Osteoblast (primary cell): ENCODE data around the gene DUT. TPM values are rescaled to one million over a fixed set of nuclear protein-coding genes. Genes with fewer than 3 reads are reported as not detected.

Experiments used
- DNase-seq: peaks from one replicate; pipeline ENCODE4 v3.0.0; 2011; ENCODE audit warnings: low spot score, mixed read lengths; ENCODE audit not compliant: insufficient read length; ENCODE audit errors: missing footprints
- H2AFZ ChIP-seq: 2 replicates; pipeline ENCODE4 v1.6.0; 2011; ENCODE audit warnings: mild to moderate bottlenecking, low read length
- H3K27ac ChIP-seq: 2 replicates; pipeline ENCODE4 v1.5.1; 2011; ENCODE audit warnings: mild to moderate bottlenecking, low read depth, low read length, moderate library complexity
- H3K27me3 ChIP-seq: 2 replicates; pipeline ENCODE4 v1.6.0; 2012; ENCODE audit warnings: mild to moderate bottlenecking, control low read depth, inconsistent platforms, low read length, moderate library complexity; ENCODE audit not compliant: insufficient read depth
- H3K36me3 ChIP-seq: 2 replicates; pipeline ENCODE4 v1.5.1; 2011; ENCODE audit warnings: mild to moderate bottlenecking, low read length, control low read depth, moderate library complexity; ENCODE audit not compliant: insufficient read depth
- H3K4me1 ChIP-seq: 2 replicates; pipeline ENCODE4 v1.5.1; 2011; ENCODE audit warnings: mild to moderate bottlenecking, low read length, control low read depth, moderate library complexity; ENCODE audit not compliant: insufficient read depth
- H3K4me2 ChIP-seq: 2 replicates; pipeline ENCODE4 v1.6.0; 2011; ENCODE audit warnings: mild to moderate bottlenecking, low read length; ENCODE audit not compliant: insufficient read depth
- H3K4me3 ChIP-seq: fragments of 200-600 bp; sonication (generic); 3 replicates; pipeline ENCODE4 v1.5.1; 2012; ENCODE audit warnings: mild to moderate bottlenecking, low read length, inconsistent platforms; ENCODE audit not compliant: insufficient read depth
- H3K79me2 ChIP-seq: 2 replicates; pipeline ENCODE4 v1.6.0; 2012; ENCODE audit warnings: mild to moderate bottlenecking, low read length, control low read depth, inconsistent platforms; ENCODE audit not compliant: insufficient read depth
- H3K9me3 ChIP-seq: 2 replicates; pipeline ENCODE4 v1.5.1; 2011; ENCODE audit warnings: low read depth, low read length, control low read depth
- H4K20me1 ChIP-seq: 2 replicates; pipeline ENCODE4 v1.6.0; 2012; ENCODE audit warnings: mild to moderate bottlenecking, low read length, control low read depth; ENCODE audit not compliant: insufficient read depth
- CTCF ChIP-seq: IDR thresholded peaks from 2 replicates; pipeline ENCODE4 v1.5.1; 2011; ENCODE audit warnings: mild to moderate bottlenecking, low read depth, low read length, moderate library complexity; ENCODE audit errors: extremely low read depth
- total RNA-seq: library from RNA; depleted of rRNA; stranded (reverse); fragments of >200 nt; gene quantifications from 2 replicates; pipeline ENCODE4 v1.2.3, GENCODE V29; 2012

Gene DUT
- total RNA-seq, 1 donor, result 49.2 TPM

- H3K27ac ChIP-seq, result no peak overlapping the region
- H3K79me2 ChIP-seq, result no peaks in the 10 kb centered on the region
- no peak overlapping the region for H3K4me3 ChIP-seq
- H2AFZ ChIP-seq, result no peak overlapping the region
- H3K9me3 ChIP-seq, result no peaks in the 10 kb centered on the region
- no peaks in the 10 kb centered on the region for H3K27me3 ChIP-seq
- H3K4me2 ChIP-seq, result no peak overlapping the region
- H3K36me3 ChIP-seq, result no peaks in the 10 kb centered on the region
- no peak for DNase-seq
- no peaks in the 10 kb centered on the region for H4K20me1 ChIP-seq
- no peak for TF ChIP-seq CTCF
- peaks cover 27% of the 10 kb centered on the region for H3K4me1 ChIP-seq
These were observed 44.5 kb downstream of the DUT start for GRCh38 chr15:48375767-48376166.

DNA sequence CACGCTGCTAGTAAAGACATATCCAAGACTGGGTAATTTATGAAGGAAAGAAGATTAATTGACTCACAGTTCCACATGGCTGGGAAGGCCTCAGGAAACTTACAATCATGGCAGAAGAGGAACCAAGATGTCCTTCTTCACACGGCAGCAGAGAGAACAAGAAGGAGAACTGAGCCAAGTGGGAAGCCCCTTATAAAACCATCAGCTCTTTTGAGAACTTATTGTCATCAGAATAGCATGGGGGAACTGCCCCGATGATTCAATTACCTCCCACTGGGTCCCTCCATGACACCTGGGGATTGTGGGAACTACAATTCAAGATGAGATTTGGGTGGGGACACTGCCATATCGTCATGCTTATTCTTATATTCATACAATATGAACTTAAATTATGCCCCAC, 49.0 kb downstream of the DUT start:
- H3K4me1 ChIP-seq, result peaks cover 10% of the 10 kb centered on the region
- H3K27ac ChIP-seq, result no peak overlapping the region
- H4K20me1 ChIP-seq, result no peaks in the 10 kb centered on the region
- no peaks in the 10 kb centered on the region for H3K79me2 ChIP-seq
- H3K27me3 ChIP-seq, result no peaks in the 10 kb centered on the region
- no peak overlapping the region for H3K4me2 ChIP-seq
- no peak for TF ChIP-seq CTCF
- H3K9me3 ChIP-seq, result no peaks in the 10 kb centered on the region
- no peak overlapping the region for H3K4me3 ChIP-seq
- no peak for DNase-seq
- H3K36me3 ChIP-seq, result no peaks in the 10 kb centered on the region
- H2AFZ ChIP-seq, result no peak overlapping the region

GRCh38 chr15:48381861-48382260, 50.6 kb downstream of the DUT start:
- no peak for DNase-seq
- no peak overlapping the region for H3K4me2 ChIP-seq
- no peak overlapping the region for H3K4me3 ChIP-seq
- no peaks in the 10 kb centered on the region for H3K79me2 ChIP-seq
- no peaks in the 10 kb centered on the region for H4K20me1 ChIP-seq
- no peaks in the 10 kb centered on the region for H3K27me3 ChIP-seq
- H3K27ac ChIP-seq, result no peak overlapping the region
- H3K36me3 ChIP-seq, result no peaks in the 10 kb centered on the region
- no peak overlapping the region for H2AFZ ChIP-seq
- no peak for TF ChIP-seq CTCF
- H3K4me1 ChIP-seq, result peaks cover 14% of the 10 kb centered on the region
- no peaks in the 10 kb centered on the region for H3K9me3 ChIP-seq

GRCh38 chr15:48383031-48383430, 51.8 kb downstream of the DUT start:
- H3K27me3 ChIP-seq, result no peaks in the 10 kb centered on the region
- H3K79me2 ChIP-seq, result no peaks in the 10 kb centered on the region
- no peak for DNase-seq
- H2AFZ ChIP-seq, result no peak overlapping the region
- no peak overlapping the region for H3K4me3 ChIP-seq
- H3K4me2 ChIP-seq, result no peak overlapping the region
- H3K36me3 ChIP-seq, result no peaks in the 10 kb centered on the region
- TF ChIP-seq CTCF, result no peak
- H3K27ac ChIP-seq, result no peak overlapping the region
- H4K20me1 ChIP-seq, result no peaks in the 10 kb centered on the region
- H3K4me1 ChIP-seq, result peaks cover 15% of the 10 kb centered on the region
- no peaks in the 10 kb centered on the region for H3K9me3 ChIP-seq
